Keratinocyte (primary cell): ENCODE data around the gene TP53I13. TPM values are rescaled to one million over a fixed set of nuclear protein-coding genes. Genes with fewer than 3 reads are reported as not detected.

ENCODE experiments used
- DNase-seq: peaks from one replicate; pipeline ENCODE4 v3.0.0-alpha.2; 2011; ENCODE audit warnings: low read depth, missing footprints, low spot score
- FAIRE-seq: peaks from 2 replicates; lab custom pipeline; 2011; peaks lifted over from hg19 to GRCh38; lab: Jason Lieb, UNC
- H2AFZ ChIP-seq: 2 replicates; pipeline ENCODE4 v1.6.0; 2012; ENCODE audit warnings: low read length, control low read depth, inconsistent platforms; ENCODE audit not compliant: control insufficient read depth
- H3K27ac ChIP-seq: 2 replicates; pipeline ENCODE4 v1.5.1; 2011; ENCODE audit warnings: low read length; ENCODE audit not compliant: control insufficient read depth, insufficient read depth
- H3K27me3 ChIP-seq: 3 replicates; pipeline ENCODE4 v1.6.0; 2011; ENCODE audit warnings: low read length; ENCODE audit not compliant: control insufficient read depth, insufficient read depth; ENCODE audit errors: extremely low read depth
- H3K36me3 ChIP-seq, 2 experiments: 2 replicates in 1 of 2; 3 replicates in 1 of 2; pipeline ENCODE4 v1.5.1; 2011; ENCODE audit warnings: low read length in 2 of 2, mild to moderate bottlenecking in 1 of 2; ENCODE audit not compliant: control insufficient read depth in 2 of 2, insufficient read depth in 2 of 2; ENCODE audit errors: extremely low read depth in 1 of 2
- H3K4me1 ChIP-seq: 3 replicates; pipeline ENCODE4 v1.5.1; 2011; ENCODE audit warnings: low read length; ENCODE audit not compliant: control insufficient read depth, insufficient read depth; ENCODE audit errors: extremely low read depth
- H3K4me2 ChIP-seq: 3 replicates; pipeline ENCODE4 v1.6.0; 2011; ENCODE audit warnings: low read depth, low read length; ENCODE audit not compliant: control insufficient read depth, insufficient read depth; ENCODE audit errors: extremely low read depth
- H3K4me3 ChIP-seq, 3 experiments: fragments of 200-600 bp in 1 of 3; sonication (generic) in 1 of 3; 2 replicates in 2 of 3; 3 replicates in 1 of 3; pipeline ENCODE4 v1.5.1; 2011 to 2016; ENCODE audit warnings: low read length in 3 of 3, mild to moderate bottlenecking in 3 of 3, control low read depth in 2 of 3, inconsistent platforms in 1 of 3, low read depth in 1 of 3, mixed read lengths in 1 of 3, mixed run types in 1 of 3, moderate library complexity in 1 of 3; ENCODE audit not compliant: control insufficient read depth in 2 of 3, insufficient read depth in 2 of 3; ENCODE audit errors: extremely low read depth in 1 of 3
- H3K79me2 ChIP-seq: 2 replicates; pipeline ENCODE4 v1.6.0; 2012; ENCODE audit warnings: low read length; ENCODE audit not compliant: control insufficient read depth, insufficient read depth
- H3K9ac ChIP-seq: 3 replicates; pipeline ENCODE4 v1.6.0; 2011; ENCODE audit warnings: low read length; ENCODE audit not compliant: control insufficient read depth, insufficient read depth; ENCODE audit errors: extremely low read depth
- H3K9me1 ChIP-seq: 3 replicates; pipeline ENCODE4 v1.6.0; 2011; ENCODE audit warnings: low read length; ENCODE audit not compliant: control insufficient read depth, insufficient read depth; ENCODE audit errors: extremely low read depth
- H3K9me3 ChIP-seq: 2 replicates; pipeline ENCODE4 v1.5.1; 2012; ENCODE audit warnings: low read depth, low read length; ENCODE audit not compliant: control insufficient read depth
- H4K20me1 ChIP-seq: 3 replicates; pipeline ENCODE4 v1.6.0; 2011; ENCODE audit warnings: low read length; ENCODE audit not compliant: control insufficient read depth, insufficient read depth; ENCODE audit errors: extremely low read depth
- CTCF ChIP-seq, 3 experiments: IDR thresholded peaks in 1 of 3; conservative IDR thresholded peaks in 1 of 3; optimal IDR thresholded peaks in 1 of 3; 2 replicates in 2 of 3; 3 replicates in 1 of 3; pipeline versions ENCODE3 to v1.5.1; 2011; ENCODE audit warnings: low read length in 3 of 3, mild to moderate bottlenecking in 3 of 3, moderate library complexity in 2 of 3, control low read depth in 1 of 3, inconsistent platforms in 1 of 3; ENCODE audit not compliant: insufficient read depth in 2 of 3; ENCODE audit errors: extremely low read depth in 1 of 3
- EZH2 ChIP-seq: IDR thresholded peaks from one replicate; pipeline ENCODE4 v1.6.1; 2012; ENCODE audit warnings: inconsistent platforms, mild to moderate bottlenecking, low read length, moderate library complexity
- dilution Hi-C: fragments of 300-500 bp; cut with MboI; formaldehyde crosslinking; loops from one replicate; pipeline ENCODE4 v1.7.0; 2020; ENCODE audit warnings: low sequenced_read_pairs; ENCODE audit not compliant: extremely low pct_ligation_motif_present
- polyA plus RNA-seq, 5 experiments: library from polyadenylated mRNA; depleted of rRNA in 3 of 5; stranded (reverse) in 3 of 5; stranded (forward) in 1 of 5; unstranded in 1 of 5; fragments of >200 nt; gene quantifications; 1 replicate in 1 of 5; 2 replicates in 3 of 5; 3 replicates in 1 of 5; pipeline versions ENCODE4 v1.2.1 to v1.2.3, GENCODE V29; 2011 to 2012; ENCODE audit warnings: missing spikeins in 2 of 5, low read depth in 1 of 5, low replicate concordance in 1 of 5

The TP53I13 gene
- polyA plus RNA-seq, 1 donor (not counting 4 experiments of a cell fraction or from before 2014, with no cell fraction given) = 11.9 TPM

- H2AFZ ChIP-seq = peak overlapping the region; percentile 53
- no peaks in the 10 kb centered on the region for H3K9me1 ChIP-seq
- peak overlapping the region; percentile 74 for H3K4me2 ChIP-seq
- no peak for FAIRE-seq
- peaks cover 0 to 4% of the 10 kb centered on the region in 2 experiments for H3K36me3 ChIP-seq
- TF ChIP-seq EZH2 (no peak), CTCF (optimal IDR thresholded peaks at IDR 0.05 in 1 of 3, IDR thresholded peaks at IDR 0.05 in 1 of 3, conservative IDR thresholded peaks at IDR 0.05 in 1 of 3; ENCODE audit: extremely low read depth in 1 of 3, insufficient read depth in 2 of 3, low read length in 3 of 3) (no peak)
- dilution Hi-C loops = no loop called here
- H4K20me1 ChIP-seq = no peaks in the 10 kb centered on the region
- peak overlapping the region; percentile 44 for H3K9ac ChIP-seq
- H3K27me3 ChIP-seq = no peaks in the 10 kb centered on the region
- H3K27ac ChIP-seq = no peak overlapping the region
- H3K4me1 ChIP-seq = peaks cover 21% of the 10 kb centered on the region
- no peaks in the 10 kb centered on the region for H3K79me2 ChIP-seq
- no peaks in the 10 kb centered on the region for H3K9me3 ChIP-seq
- DNase-seq = no peak
- H3K4me3 ChIP-seq = peak overlapping the region; percentile 36 to 66 (median 46)
Observed at GRCh38 chr17:29565643-29566472, 2.6 kb upstream of the TP53I13 start.

GRCh38 chr17:29566473-29567303 lies 1.8 kb upstream of the TP53I13 start, which contains the start of gene ABHD15:
Gene ABHD15 (minus strand): TSS chr17:29567037. CDS start chr17:29566966, 71 bp downstream.
- Histone ChIP-seq H3K4me2 (peak within 1 kb of the TSS; percentile 93), H3K36me3 (peaks cover 0 to 4% of the 10 kb centered on the region in 2 experiments), H3K27ac (peak within 1 kb of the TSS; percentile 52), H3K27me3 (no peaks in the 10 kb centered on the region), H3K79me2 (no peaks in the 10 kb centered on the region), H3K9me1 (no peaks in the 10 kb centered on the region), H4K20me1 (no peaks in the 10 kb centered on the region), H2AFZ (peak within 1 kb of the TSS; percentile 83), H3K9me3 (no peaks in the 10 kb centered on the region), H3K4me1 (peaks cover 21% of the 10 kb centered on the region), H3K4me3 (peak within 1 kb of the TSS; percentile 57 to 85 (median 81)), H3K9ac (peak within 1 kb of the TSS; percentile 78)
- no peak for FAIRE-seq
- no peak for TF ChIP-seq CTCF (optimal IDR thresholded peaks at IDR 0.05 in 1 of 3, IDR thresholded peaks at IDR 0.05 in 1 of 3, conservative IDR thresholded peaks at IDR 0.05 in 1 of 3; ENCODE audit: extremely low read depth in 1 of 3, insufficient read depth in 2 of 3, low read length in 3 of 3)
- TF ChIP-seq EZH2 = no peak
- DNase-seq = no peak
- dilution Hi-C loops = no loop called here
